GM19023 (cell line): ENCODE data around the gene F8.

Experiments used
- ATAC-seq: cut with Tn5 transposase; IDR thresholded peaks from one replicate; pipeline ENCODE4 v1.9.1; 2021; ENCODE audit warnings: mild to moderate bottlenecking, moderate library complexity; ENCODE audit not compliant: unreplicated experiment

F8 gene

DNA sequence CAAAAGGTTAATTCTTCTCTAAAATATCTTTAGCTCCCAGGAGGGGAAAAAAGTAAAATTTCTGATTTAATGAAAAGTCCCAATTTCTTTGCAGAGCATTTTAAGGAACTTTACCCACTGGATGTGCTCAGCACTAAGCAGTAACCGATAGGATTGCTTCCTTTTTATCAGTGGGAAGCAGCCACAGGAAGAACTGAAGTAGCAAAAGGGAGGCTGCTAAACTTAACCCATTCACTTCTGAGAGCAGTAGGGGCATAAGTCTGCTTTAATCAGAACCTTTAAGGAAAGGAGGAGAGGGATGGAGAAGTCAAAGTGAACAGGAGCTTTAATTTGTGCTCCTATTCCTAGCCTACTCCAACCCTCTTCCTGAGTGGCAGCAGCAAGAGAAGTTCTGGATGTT is at the start of gene F8:
F8 (minus strand) TSS at position 139 of the 400 bp plus-strand sequence. CDS start 171 bp downstream, outside the sequence.
- ATAC-seq = no peak

DNA sequence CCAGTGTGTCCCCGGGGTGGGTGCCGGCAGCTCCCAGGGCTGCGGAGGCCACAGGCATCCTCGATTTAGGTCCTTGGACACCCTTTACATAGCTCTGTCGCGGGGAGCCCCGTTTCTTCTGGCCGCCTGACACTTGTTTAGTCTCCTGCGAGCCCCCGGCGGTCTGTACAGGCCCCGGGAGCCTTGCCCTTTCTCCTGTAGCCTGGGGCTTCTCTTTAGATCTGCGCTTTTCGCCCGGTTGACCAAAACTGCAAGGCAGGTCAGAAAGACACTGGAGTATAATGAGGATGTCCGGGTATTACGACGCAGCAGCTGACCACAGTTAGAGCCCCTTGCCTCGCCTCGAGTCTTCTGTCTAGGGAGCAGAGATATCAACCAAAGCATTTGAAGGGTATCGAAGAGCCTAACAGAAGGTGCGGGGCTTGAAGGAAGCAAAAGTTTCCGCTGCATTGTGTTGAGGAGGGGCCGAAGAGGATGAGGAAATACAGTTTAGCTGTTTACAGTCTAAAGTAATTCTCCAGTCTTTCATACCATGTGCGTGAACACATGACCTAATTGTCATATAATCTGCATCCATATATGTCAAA is 49.3 kb upstream of the F8 start:
- ATAC-seq = peak; percentile 12

DNA sequence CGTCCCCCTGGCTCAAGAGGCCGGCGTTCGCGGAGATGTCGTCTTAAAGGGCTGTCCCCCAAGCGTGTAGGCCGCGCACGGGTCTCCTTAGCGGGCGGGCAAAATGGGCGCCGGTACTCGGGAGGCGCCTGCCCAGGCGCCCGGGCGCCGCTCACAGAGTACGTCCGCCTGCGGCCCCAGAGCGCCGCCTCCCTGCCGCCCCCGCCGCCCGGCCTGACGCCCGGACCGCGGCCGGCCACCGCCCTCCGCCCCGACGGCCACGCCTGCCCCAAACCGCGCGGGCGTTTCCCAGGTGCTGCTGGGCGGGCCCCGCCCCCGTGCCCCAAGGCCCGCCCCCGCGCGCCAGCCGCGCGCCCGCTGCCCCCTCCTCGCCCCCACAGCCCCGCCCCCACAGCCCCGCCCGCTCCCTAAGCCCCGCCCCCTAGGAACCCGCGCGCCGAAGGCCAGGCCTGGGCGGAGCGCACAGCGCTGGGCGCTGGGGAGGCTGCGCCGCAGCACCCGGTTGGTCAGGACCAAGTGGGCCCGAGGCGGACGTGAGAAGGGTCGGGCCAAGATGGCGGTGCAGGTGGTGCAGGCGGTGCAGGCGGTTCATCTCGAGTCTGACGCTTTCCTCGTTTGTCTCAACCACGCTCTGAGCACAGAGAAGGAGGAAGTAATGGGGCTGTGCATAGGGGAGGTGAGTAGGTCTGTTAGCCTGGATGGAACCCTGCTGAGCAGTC is 48.6 kb upstream of the F8 start, which contains the start of the genes BRCC3, CMC4 and MTCP1:
BRCC3 (plus strand) TSS at position 534 of the 719 bp plus-strand sequence; CDS start at position 554, 20 bp downstream.
CMC4 (minus strand) TSS at position 162 of the 719 bp plus-strand sequence. CDS start 7,113 bp downstream, outside the sequence.
MTCP1 (minus strand) TSS at position 162 of the 719 bp plus-strand sequence. CDS start 5,126 bp downstream, outside the sequence.
- peak; percentile 90 for ATAC-seq

DNA sequence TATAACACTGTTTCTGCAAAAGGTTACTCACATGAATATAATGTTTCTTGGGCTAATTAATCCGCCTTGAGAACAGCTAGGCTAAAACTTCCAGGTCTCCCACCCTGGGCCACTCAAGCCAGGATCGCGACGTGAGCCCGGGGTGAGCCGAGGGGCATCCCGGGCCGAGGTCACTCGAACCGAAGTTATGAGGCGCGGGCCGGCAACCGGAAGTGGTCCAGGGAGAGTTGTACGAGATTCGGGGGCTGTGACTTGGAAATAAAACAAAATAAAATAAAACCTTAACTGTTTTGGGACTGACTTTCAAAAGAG is 48.1 kb upstream of the F8 start:
- peak; percentile 31 for ATAC-seq

DNA sequence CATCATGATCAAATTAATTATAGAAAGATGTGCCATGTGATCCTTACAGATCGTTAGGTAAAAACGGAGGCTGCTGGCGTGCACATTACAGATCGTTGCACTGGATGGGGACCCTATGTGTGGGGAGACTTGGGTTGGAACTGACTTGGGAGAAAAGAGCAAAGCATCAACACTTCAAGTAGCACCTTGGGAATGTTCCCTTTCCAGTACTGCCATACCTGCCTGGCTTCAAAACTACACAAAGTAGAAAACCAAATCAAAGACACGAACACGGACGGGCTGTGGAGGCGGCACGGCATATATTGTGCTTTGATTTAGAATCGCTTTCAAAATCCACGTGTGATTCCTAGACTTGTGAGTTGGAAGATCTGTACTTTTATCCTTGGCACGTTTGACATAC is 47.5 kb upstream of the F8 start:
- no peak for ATAC-seq

DNA sequence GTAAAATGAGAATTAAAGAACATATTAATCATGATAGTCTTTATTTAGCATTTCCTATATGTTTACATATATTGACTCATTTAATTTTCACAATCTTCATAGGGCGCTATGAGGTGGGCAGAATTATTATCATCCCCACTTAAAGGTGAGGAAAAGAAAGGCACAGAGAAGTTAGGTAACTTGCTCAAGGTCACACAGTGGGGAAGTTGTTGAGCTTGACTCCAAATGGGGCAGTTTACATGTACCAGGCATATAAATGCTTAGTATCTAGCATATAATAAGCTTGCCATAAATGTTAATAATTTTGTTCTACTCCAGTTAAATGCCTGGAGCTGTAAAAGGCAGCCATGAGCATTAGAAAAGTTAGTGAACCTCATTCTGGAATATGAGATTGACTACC is 46.9 kb upstream of the F8 start:
- no peak for ATAC-seq

DNA sequence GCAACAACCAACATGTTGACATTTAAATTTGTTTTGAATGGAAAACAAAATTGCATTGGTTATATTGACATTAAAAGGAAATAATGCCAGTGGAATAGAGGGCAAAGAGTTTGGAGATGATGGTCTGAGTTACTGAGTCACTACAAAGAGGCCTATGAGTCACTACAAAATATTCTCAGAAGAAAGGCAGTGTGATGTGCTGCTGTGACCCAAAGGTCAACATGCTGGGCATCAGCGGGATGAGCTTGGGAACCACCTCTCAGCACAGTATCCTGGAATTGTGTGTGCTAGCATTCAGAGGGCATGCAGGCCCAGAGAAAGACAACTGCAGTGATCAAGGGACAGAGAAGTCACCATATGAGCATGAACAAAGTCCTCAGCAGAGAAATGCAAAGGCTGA is 45.6 kb upstream of the F8 start:
- ATAC-seq = no peak

DNA sequence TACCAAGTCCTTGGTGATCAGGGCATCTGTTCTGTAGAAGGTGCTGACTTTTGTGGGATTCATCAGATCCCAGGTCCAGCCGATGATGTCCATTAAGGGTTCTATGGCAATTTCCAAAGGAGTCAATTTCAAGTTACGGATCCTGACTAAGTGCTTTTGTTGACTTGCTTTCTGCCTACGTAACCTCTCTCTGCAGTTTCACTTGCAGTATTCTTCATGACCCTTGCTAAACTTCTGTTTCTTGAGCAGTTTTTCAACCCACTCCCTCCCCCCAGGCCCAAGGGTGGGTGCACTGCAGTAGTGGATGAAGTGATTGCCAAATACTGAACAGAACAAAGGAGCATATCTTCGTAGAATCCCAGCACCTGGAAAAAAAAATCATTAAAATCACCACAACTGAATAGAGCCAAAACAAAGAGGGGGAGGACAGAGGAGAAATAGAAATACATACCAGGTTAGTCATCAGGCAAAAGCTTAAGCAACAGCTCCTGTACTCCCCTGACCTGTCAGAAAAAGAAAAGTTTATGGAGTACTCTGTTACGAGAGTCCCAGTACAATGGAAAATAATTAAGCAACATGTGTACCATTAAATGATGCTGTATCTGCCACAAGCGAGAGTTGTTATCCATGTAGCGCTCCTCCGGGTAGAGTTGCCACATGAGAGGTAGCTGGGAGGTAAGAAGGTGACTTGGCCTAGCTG is 42.7 kb upstream of the F8 start:
- no peak for ATAC-seq

DNA sequence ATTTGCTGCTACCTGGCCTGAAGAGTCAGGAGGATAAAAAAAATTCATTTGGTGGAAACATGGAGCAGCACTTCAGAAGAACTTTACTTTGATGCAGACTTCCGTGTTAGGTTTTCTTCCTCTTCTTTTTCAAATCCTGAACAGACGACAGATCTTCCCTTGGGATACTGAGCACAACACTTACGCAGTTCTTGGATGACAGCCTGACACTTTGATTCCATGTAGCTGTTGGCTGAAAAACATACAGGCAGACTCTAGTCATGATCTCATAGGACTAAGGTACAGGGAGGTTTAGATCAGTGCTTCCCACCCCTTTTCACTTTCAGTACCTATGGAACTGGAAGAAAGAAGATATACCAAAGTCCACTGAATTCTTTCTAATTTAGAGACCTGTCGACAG is 39.2 kb upstream of the F8 start:
- ATAC-seq = no peak

DNA sequence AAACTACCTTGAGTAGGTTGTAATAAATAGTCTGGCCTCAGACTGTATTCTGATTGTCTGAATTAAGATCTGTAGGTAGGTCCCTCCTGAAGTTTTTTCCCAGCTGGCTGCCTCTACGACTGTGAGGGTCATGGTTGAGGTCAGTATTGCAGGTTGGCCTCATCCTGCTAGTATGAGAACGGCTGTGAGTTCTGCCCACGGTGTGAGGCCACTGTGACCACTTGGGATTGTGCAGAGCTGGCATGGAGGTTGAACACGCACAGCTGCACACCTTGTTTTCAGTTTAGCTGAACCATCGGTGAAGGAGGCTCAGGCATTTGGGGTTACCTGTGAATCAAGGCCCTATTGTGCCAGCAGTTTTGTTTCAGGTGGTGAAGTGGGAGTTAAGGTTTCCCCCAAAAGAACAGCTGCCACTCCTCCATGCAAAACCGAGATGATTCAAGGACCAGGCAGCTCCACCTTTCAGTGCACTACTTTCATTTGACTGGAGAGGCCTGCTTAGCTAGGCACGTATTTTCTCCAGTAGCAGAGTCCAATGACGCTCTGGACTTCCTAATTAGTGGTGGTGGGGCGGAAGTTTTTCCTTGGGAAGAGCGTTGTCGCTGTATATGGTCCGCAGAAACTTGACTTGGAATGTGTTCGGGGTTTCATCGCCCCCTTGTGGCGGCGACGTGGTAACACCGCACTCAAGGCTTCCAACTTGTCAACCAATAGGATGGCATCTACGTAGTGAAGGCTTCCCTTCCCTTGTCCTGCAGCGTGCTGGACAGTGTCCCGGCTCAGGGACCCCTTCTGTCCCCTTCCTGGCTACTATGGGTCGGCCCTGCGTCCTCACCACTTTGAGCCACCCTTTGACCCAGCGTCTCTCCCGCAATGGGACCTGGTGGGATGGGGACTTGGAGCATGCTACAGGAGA is 34.6 kb upstream of the F8 start:
- peak; percentile 85 for ATAC-seq

DNA sequence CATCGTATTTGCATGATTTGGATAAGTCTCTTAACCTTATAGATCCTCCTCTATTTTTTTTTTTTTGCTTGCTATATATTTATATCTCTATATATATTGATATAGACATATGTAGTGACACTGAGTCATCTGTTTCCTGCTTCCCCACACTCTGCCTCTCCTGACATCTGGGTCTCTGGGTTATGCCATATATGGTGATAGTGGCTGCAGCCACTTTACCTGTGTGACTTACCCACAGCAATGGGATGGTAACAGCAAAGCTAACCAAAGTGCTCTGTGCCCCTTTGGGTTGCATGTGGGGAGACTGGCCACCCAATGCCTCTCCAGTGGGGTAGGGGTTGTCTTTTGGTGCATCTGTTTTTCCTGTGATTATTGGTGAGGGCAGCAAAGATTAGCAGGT is 33.9 kb upstream of the F8 start:
- ATAC-seq = no peak

DNA sequence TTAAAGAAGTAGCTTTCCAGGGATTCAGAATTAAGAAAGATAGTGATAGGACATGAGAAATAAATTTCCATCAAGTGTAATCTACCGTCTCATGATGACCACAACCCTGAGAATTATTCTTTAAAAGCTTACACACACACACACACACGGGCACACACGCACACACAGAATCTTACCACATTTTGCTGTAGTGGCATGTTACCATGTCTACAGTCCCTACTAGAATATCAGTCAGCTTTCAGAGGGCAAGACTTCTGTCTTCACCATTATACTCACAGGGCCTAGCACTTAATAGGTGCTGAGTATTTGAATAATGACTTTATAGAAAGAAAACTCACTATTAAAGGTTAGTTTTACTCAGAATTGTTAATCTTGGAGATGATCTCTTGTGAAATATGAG is 33.0 kb upstream of the F8 start:
- ATAC-seq = no peak

DNA sequence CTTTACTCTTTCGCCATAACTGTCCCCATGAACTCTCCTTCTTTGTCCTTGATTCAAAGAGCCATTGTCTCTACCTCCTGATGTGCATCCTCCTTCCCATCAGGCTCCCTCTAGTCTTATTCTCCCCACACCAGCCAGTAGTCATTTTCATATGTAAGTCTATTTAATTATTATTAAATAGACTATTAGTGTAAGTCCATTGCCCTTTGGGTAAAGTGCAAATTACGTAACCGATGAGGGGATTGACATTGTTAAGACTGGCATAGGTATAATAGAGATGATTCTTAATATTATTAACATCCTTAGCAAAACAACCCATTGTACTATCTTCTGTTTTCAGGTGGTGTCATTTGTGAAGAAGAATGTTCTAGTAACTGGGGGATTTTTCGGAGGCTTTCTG is 31.7 kb upstream of the F8 start:
- ATAC-seq = no peak

DNA sequence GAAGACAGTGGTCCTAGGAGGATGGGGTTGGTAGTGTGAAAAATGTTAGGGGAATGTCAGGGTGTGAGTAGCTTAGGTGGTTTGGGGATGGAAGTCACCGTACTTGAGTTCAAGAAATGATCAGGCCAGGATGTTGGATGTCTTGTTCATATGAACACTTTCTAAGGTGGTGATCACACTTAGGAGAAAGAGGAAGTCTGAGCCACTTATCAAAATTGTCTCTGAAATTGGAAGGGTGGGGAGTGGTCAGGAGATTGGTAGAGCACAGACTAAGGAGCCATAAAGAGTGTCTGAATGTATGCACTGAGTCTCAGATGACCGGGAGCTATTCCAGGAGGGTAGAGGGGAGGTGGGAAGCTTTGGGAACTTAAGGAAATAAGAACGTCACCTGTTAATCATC is 31.1 kb upstream of the F8 start:
- no peak for ATAC-seq

DNA sequence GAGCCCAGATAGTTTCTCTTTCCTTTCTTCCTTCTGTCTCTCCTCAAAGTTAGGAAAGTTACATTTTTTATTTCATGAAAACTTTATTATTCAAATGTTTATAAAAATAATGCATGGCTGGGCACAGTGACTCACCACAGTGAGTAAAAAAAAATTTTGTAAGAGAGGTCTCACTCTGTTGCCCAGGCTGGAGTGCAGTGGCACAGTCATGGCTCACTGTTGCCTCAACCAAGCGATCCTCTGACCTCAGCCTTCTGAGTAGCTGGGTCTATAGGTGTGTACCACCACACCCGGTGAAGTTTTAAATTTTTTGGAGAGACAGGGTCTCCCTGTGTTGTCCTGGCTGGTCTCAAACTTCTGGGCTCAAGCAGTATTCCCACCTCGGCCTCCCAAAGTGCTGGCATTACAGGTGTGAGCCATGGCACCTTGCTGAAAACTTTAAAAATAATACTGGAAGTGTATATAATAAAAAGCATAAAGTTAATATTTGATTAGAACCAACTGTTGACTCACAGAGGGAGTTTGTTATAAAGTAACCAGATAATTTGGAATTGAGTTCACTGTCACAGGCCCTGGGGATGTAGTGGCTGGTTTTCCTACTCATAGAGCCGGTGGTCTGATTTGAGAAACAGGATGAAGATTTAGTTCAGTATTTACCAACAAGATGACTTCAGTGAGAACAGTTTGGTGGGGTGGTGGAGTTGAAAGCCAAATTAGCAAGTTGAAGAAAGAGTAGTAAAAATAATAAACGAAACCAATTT is 30.4 kb upstream of the F8 start:
- no peak for ATAC-seq

DNA sequence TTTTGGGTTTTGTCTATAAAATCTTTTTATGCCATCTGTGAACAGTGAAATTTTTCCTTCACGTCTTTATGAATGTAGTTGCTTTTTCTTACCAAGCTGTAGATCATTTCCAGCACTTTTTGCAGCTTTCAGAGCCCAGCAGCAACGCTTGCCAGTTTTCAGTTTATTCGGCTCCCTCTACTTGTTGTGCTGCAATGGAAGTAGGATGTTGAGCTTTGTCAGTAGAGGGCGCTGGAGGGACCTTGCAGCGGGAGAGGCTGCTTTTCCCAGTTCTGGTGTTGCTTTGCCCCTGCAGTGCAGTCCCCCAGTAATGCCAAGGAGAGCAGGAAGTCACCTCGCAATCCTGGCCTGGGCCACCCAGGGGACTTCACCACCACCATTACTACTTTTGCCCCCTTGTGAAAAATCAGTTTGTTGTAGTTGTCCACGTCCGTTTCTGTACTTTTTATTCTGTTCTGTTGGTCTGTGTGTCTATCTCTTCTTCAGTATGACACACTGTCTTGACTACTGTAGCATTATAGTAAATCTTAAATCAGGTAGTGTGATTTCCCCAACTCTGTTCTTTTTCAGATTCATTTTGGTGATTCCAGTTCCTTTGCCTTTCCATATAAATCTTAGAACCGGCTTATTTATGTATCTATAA is 26.6 kb upstream of the F8 start:
- no peak for ATAC-seq

DNA sequence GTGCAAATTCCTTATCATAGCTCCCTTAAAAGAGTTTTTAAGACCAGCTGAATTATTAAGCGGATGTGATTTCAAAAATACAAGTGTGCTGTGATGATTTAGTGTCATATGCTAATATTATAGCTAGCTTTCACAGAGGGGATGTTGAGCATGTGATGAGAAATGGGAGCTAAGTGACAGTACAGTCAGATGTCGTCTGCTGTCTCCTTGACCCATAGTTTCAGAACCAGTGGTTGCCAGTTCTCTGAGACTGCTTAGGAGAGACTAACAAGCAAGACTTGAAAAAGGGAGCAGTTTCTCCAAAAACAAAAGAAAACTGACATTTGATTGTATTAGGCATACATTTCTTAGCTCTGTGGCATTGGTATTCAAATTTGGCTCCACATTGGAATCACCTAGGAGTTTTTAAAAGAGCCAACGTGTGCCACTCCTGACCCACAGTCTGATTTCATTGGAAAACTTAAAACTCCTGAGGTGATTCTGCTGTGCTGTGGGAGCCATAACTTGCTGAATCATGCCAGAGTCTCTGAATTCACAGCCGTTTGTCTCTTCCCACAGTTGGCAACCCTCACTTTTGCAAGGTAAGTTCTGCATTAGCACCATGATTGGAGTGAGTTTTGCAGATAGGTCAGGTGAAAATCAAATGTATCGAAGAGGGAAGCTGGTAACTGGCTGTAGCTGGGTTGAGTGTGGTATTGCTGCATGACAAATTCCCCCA is 24.4 kb upstream of the F8 start:
- ATAC-seq = no peak

DNA sequence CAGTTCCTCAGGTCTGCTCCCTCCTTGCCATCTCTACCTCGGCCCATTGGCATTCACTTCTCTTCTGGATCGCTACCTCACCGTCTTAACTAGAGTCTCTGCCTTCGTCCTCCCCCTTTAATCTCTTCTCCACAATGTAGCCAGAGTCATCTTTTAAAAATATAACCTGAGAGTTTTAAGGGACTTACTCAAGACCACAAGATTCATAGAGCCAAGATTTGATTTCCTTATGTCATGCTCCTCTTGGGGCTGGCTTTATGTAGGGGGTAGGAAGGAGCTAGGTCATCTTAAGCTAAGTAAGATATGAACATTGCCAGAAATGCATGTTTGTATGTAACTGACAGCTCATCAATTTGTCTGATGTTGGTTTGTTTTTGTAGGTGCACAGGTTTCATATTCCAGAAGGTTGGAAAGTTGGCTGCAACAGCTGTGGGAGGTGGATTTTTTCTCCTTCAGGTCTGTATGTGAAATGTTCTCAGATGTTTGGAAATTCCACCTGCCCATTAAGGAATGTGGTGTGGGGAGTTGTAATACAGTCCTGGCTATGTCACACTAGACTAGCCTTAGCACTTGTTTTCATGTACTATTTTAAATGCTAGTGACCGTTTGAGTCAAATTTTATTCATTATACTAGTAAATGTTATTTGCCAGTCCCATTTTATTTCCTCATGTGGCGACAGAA is 23.7 kb upstream of the F8 start:
- ATAC-seq = no peak

DNA sequence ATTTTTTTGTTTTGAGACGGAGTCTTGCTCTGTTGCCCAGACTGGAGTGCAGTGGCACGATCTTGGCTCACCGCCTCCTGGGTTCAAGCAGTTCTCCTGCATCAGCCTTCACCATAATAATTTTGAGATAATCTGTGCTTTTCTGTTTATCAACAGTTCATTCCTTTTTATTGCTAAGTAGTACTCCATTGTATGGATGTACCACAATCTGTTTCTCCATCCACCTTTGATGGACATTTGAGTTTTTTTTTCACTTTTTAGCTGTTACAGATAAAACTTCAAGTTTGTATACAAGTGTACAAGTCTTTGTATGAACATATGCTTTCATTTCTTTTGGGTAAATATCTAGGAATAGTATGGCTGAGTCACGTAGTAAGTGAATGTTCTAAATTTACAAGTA is 13.2 kb upstream of the F8 start:
- no peak for ATAC-seq
